IMR-90 (cell line): ENCODE data around the gene OSM. TPM values are rescaled to one million over a fixed set of nuclear protein-coding genes. Genes with fewer than 3 reads are reported as not detected.
A peak's percentile ranks its signal among the peaks of the same experiment; 100 is the strongest.

Experiments
- ATAC-seq: fragments of 200-7000 bp; cut with Tn5 transposase; 2 replicates; pipeline ENCODE4 v1.9.1; 2020; ENCODE audit warnings: low read depth, mild to moderate bottlenecking, moderate library complexity
- BruUV-seq: library from RNA; stranded (reverse); fragments of 400-500 nt; replicated peaks from 2 replicates; lab custom pipeline; 2021; lab: Mats Ljungman, UMichigan
- CTCF ChIA-PET: fragments of 300-600 bp; formaldehyde crosslinking; extraction: SDS; loops from one replicate; lab custom pipeline; 2021; ENCODE audit warnings: antibody characterized with exemption; lab: Yijun Ruan, JAX
- POLR2A ChIA-PET: fragments of 300-600 bp; sonication (Branson Sonifier 250); formaldehyde crosslinking; loops from one replicate; lab custom pipeline; 2022; ENCODE audit warnings: antibody characterized with exemption; ENCODE audit not compliant: unreplicated experiment; lab: Charles Lee
- DNase-seq: peaks from one replicate; pipeline ENCODE4 v3.0.0; 2013
- H2AFZ ChIP-seq: replicated peaks from 2 replicates; pipeline ENCODE3; 2013; ENCODE audit warnings: low read length, mild to moderate bottlenecking; ENCODE audit not compliant: poor library complexity
- H2AK5ac ChIP-seq: 2 replicates; pipeline ENCODE4 v1.6.1; 2013; ENCODE audit warnings: low read depth, low read length, inconsistent platforms
- H2AK9ac ChIP-seq: replicated peaks from 2 replicates; pipeline ENCODE3; 2013; ENCODE audit warnings: mild to moderate bottlenecking, low read depth, low read length, moderate library complexity; ENCODE audit not compliant: poor library complexity
- H2BK120ac ChIP-seq: 2 replicates; pipeline ENCODE4 v1.6.1; 2013; ENCODE audit warnings: low read depth, low read length, inconsistent platforms
- H2BK15ac ChIP-seq: 3 replicates; pipeline ENCODE4 v1.6.1; 2013; ENCODE audit warnings: low read depth, low read length, inconsistent platforms
- H2BK20ac ChIP-seq: 2 replicates; pipeline ENCODE4 v1.6.1; 2013; ENCODE audit warnings: low read depth, mild to moderate bottlenecking, inconsistent platforms, low read length, moderate library complexity
- H2BK5ac ChIP-seq: 2 replicates; pipeline ENCODE4 v1.6.1; 2013; ENCODE audit warnings: mild to moderate bottlenecking, low read depth, low read length, inconsistent platforms; ENCODE audit not compliant: poor library complexity, severe bottlenecking
- H3K14ac ChIP-seq: replicated peaks from 2 replicates; pipeline ENCODE4 v1.6.1; 2013; ENCODE audit warnings: low read depth, low read length, inconsistent platforms
- H3K18ac ChIP-seq: 2 replicates; pipeline ENCODE4 v1.6.1; 2013; ENCODE audit warnings: low read depth, low read length, control low read depth
- H3K23ac ChIP-seq: 2 replicates; pipeline ENCODE4 v1.6.1; 2013; ENCODE audit warnings: low read depth, low read length, inconsistent platforms
- H3K27ac ChIP-seq: 2 replicates; pipeline ENCODE4 v1.5.1; 2013; ENCODE audit warnings: mild to moderate bottlenecking, control low read depth, low read length; ENCODE audit not compliant: insufficient read depth
- H3K27me3 ChIP-seq: 2 replicates; pipeline ENCODE4 v1.6.1; 2013; ENCODE audit warnings: low read length; ENCODE audit not compliant: control insufficient read depth, insufficient read depth
- H3K36me3 ChIP-seq: 2 replicates; pipeline ENCODE4 v1.6.1; 2013; ENCODE audit warnings: low read length, mixed read lengths; ENCODE audit not compliant: control insufficient read depth, insufficient read depth
- H3K4ac ChIP-seq: 2 replicates; pipeline ENCODE4 v1.6.1; 2013; ENCODE audit warnings: low read depth, low read length, inconsistent platforms
- H3K4me1 ChIP-seq: 2 replicates; pipeline ENCODE4 v1.6.1; 2013; ENCODE audit warnings: low read length, mixed read lengths; ENCODE audit not compliant: control insufficient read depth, insufficient read depth
- H3K4me2 ChIP-seq: 2 replicates; pipeline ENCODE4 v1.6.1; 2013; ENCODE audit warnings: low read depth, mild to moderate bottlenecking, control low read depth, low read length, moderate library complexity
- H3K4me3 ChIP-seq: 2 replicates; pipeline ENCODE4 v1.5.1; 2013; ENCODE audit warnings: low read depth, mild to moderate bottlenecking, control low read depth, low read length, moderate library complexity; ENCODE audit not compliant: insufficient read depth
- H3K56ac ChIP-seq: 2 replicates; pipeline ENCODE4 v1.6.1; 2013; ENCODE audit warnings: low read length, inconsistent platforms; ENCODE audit not compliant: insufficient read depth; ENCODE audit errors: extremely low read depth
- H3K79me1 ChIP-seq, 2 experiments: 2 replicates each; pipeline ENCODE4 v1.6.1; 2013; ENCODE audit warnings: low read length in 2 of 2, inconsistent platforms in 1 of 2, low read depth in 1 of 2
- H3K9ac ChIP-seq: 2 replicates; pipeline ENCODE4 v1.6.1; 2013; ENCODE audit warnings: low read depth, low read length, control low read depth
- H3K9me1 ChIP-seq: 2 replicates; pipeline ENCODE4 v1.6.1; 2013; ENCODE audit warnings: low read length, inconsistent platforms; ENCODE audit not compliant: insufficient read depth
- H3K9me3 ChIP-seq: 2 replicates; pipeline ENCODE4 v1.6.1; 2013; ENCODE audit warnings: low read length; ENCODE audit not compliant: control insufficient read depth, insufficient read depth
- H4K20me1 ChIP-seq: 2 replicates; pipeline ENCODE4 v1.6.1; 2013; ENCODE audit warnings: low read length, inconsistent platforms; ENCODE audit not compliant: insufficient read depth
- H4K5ac ChIP-seq: 2 replicates; pipeline ENCODE4 v1.6.1; 2013; ENCODE audit warnings: mild to moderate bottlenecking, low read depth, low read length, control low read depth
- H4K8ac ChIP-seq, 2 experiments: 2 replicates each; pipeline ENCODE4 v1.6.1; 2013; ENCODE audit warnings: low read depth in 2 of 2, low read length in 2 of 2, control low read depth in 1 of 2, inconsistent platforms in 1 of 2
- H4K91ac ChIP-seq: 2 replicates; pipeline ENCODE4 v1.6.1; 2013; ENCODE audit warnings: low read depth, low read length, inconsistent platforms; ENCODE audit not compliant: insufficient read depth
- BHLHE40 ChIP-seq: fragments of 150-350 bp; IDR thresholded peaks from 2 replicates; pipeline ENCODE4 v1.6.1; 2016; ENCODE audit warnings: mild to moderate bottlenecking, low read depth, low read length
- CEBPB ChIP-seq: IDR thresholded peaks from 2 replicates; pipeline ENCODE4 v1.6.1; 2012; ENCODE audit warnings: low read depth, low read length, improper control_type of control experiment
- CHD1 ChIP-seq: IDR thresholded peaks from 2 replicates; pipeline ENCODE4 v1.6.1; 2012; ENCODE audit warnings: low read depth, low read length, improper control_type of control experiment
- FOS ChIP-seq: fragments of 150-350 bp; IDR thresholded peaks from 2 replicates; pipeline ENCODE4 v1.6.1; 2016; ENCODE audit warnings: low read depth, low read length
- MAFK ChIP-seq: IDR thresholded peaks from 2 replicates; pipeline ENCODE4 v1.6.1; 2012; ENCODE audit warnings: low read depth, low read length, improper control_type of control experiment
- MAZ ChIP-seq: IDR thresholded peaks from 2 replicates; pipeline ENCODE4 v1.6.1; 2012; ENCODE audit warnings: low read depth, mild to moderate bottlenecking, low read length, improper control_type of control experiment, moderate library complexity, borderline replicate concordance
- MXI1 ChIP-seq: IDR thresholded peaks from 2 replicates; pipeline ENCODE4 v1.6.1; 2012; ENCODE audit warnings: low read depth, mild to moderate bottlenecking, low read length, moderate library complexity, borderline replicate concordance
- NFE2L2 ChIP-seq: fragments of 150-350 bp; IDR thresholded peaks from 2 replicates; pipeline ENCODE4 v1.6.1; 2016; ENCODE audit warnings: low read depth, mild to moderate bottlenecking, low read length
- POLR2A ChIP-seq: IDR thresholded peaks from 2 replicates; pipeline ENCODE4 v1.6.1; 2012; ENCODE audit warnings: mild to moderate bottlenecking, low read depth, low read length
- RAD21 ChIP-seq: IDR thresholded peaks from 2 replicates; pipeline ENCODE4 v1.6.1; 2012; ENCODE audit warnings: low read length, improper control_type of control experiment
- RCOR1 ChIP-seq: IDR thresholded peaks from 2 replicates; pipeline ENCODE4 v1.6.1; 2012; ENCODE audit warnings: mild to moderate bottlenecking, low read length, improper control_type of control experiment; ENCODE audit not compliant: insufficient replicate concordance
- RFX5 ChIP-seq: IDR thresholded peaks from 2 replicates; pipeline ENCODE4 v1.8.0; 2012; ENCODE audit warnings: low read depth, mild to moderate bottlenecking, low read length, moderate library complexity
- SMC3 ChIP-seq: fragments of 150-350 bp; IDR thresholded peaks from 2 replicates; pipeline ENCODE4 v1.6.1; 2016; ENCODE audit warnings: low read depth, mild to moderate bottlenecking, antibody characterized with exemption, low read length, moderate library complexity
- WGBS, 2 experiments: methylation state at CpG; one replicate each; pipeline versions ENCODE4 v1.1.5 to v1.1.7; 2013; ENCODE audit warnings: missing lambda C conversion rate in 2 of 2; ENCODE audit not compliant: insufficient read length in 1 of 2; ENCODE audit errors: extremely low coverage in 2 of 2; 5-methylcytosine and 5-hydroxymethylcytosine counted together
- dilution Hi-C: fragments of 300-500 bp; cut with HindIII; formaldehyde crosslinking; loops from one replicate; pipeline ENCODE4 v1.14.3; 2018; ENCODE audit warnings: low sequenced_read_pairs; ENCODE audit not compliant: unreplicated experiment
- in situ Hi-C: fragments of 300-500 bp; cut with MboI; formaldehyde crosslinking; loops from 3 replicates; pipeline ENCODE4 v1.14.3; 2019; ENCODE audit warnings: low sequenced_read_pairs, inconsistent platforms, mixed read lengths
- intact Hi-C: fragments of 100-400 bp; cut with micrococcal nuclease; formaldehyde crosslinking; loops from 2 replicates; pipeline ENCODE4 v1.10.0; 2022
- polyA plus RNA-seq, 3 experiments: library from polyadenylated mRNA; depleted of rRNA; stranded (reverse); fragments of >200 nt; gene quantifications; 2 replicates each; pipeline ENCODE4 v1.2.3, GENCODE V29; 2012; ENCODE audit warnings: low replicate concordance in 1 of 3
- total RNA-seq: library from RNA; depleted of rRNA; stranded (reverse); fragments of >200 nt; gene quantifications from 2 replicates; pipeline ENCODE4 v1.2.3, GENCODE V29; 2012
- TF ChIP-seq, protein P1 (sequence below): fragments of 150-350 bp; IDR thresholded peaks from 2 replicates; pipeline ENCODE4 v1.6.1; 2017; ENCODE audit warnings: mild to moderate bottlenecking, antibody characterized with exemption, low read length, low read depth
- TF ChIP-seq, protein P2 (sequence below): conservative IDR thresholded peaks from 2 replicates; pipeline ENCODE4 v1.5.1; 2012; ENCODE audit warnings: mild to moderate bottlenecking, low read depth, low read length, improper control_type of control experiment
- TF ChIP-seq, protein P3 (sequence below): fragments of 150-350 bp; IDR thresholded peaks from 2 replicates; pipeline ENCODE4 v1.6.1; 2016; ENCODE audit warnings: low read depth, mild to moderate bottlenecking, low read length, moderate library complexity, borderline replicate concordance

The OSM gene
- total and polyA plus RNA-seq, 2 of the 4 experiments (the other 2 are of a cell fraction) = not detected

DNA sequence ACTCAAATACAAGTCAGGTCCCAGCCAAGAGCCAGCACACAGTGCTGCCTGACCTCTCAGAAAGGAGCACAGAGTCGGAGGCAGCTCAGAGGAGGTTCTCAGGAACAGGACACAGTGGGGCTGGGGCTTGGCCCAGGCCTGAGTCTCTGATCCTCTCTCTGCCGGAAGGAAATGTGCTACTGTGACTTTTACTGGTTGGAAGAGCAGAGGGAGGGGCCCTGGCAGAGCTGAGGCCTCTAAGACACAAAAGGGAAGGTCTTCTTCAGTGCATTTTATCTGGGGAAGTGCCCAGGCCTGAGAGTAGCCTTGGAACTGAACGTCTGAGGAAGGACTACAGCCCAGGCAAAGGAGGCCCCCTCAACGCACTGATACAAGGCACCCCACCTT lies 38.9 kb upstream of the OSM start:
- ChIA-PET POLR2A (no interaction called here), CTCF (no interaction called here)
- DNase-seq (no peak), ATAC-seq (no peak)
- Histone ChIP-seq H3K56ac (no peak overlapping the region), H2BK120ac (no peak overlapping the region), H2BK15ac (no peak overlapping the region), H2AK5ac (peak overlapping the region; percentile 67), H2AK9ac (peak overlapping the region; percentile 53), H4K20me1 (peaks cover 62% of the 10 kb centered on the region), H3K4me3 (no peak overlapping the region), H3K4me1 (peaks cover 27% of the 10 kb centered on the region), H3K9me3 (no peaks in the 10 kb centered on the region), H2AFZ (no peak overlapping the region), H2BK5ac (no peak overlapping the region), H3K4ac (peak overlapping the region; percentile 45; the same call in 1 of the 2 replicates), H4K91ac (no peak overlapping the region), H3K9ac (no peak overlapping the region), H3K27ac (no peak overlapping the region), H4K8ac (peak overlapping the region in 1 of 2 experiments; percentile 18; a peak in 1 of 4 replicates), H3K23ac (no peak overlapping the region), H2BK20ac (no peak overlapping the region), H3K27me3 (no peaks in the 10 kb centered on the region), H3K9me1 (peaks cover 36% of the 10 kb centered on the region), H3K4me2 (no peak overlapping the region), H3K18ac (no peak overlapping the region), H3K36me3 (peaks cover 30% of the 10 kb centered on the region), H3K79me1 (peaks cover 67 to 91% of the 10 kb centered on the region in 2 experiments), H4K5ac (no peak overlapping the region), H3K14ac (peak overlapping the region; percentile 65; the same call in 1 of the 2 replicates)
- intact Hi-C loops (no loop called here), in situ Hi-C loops (no loop called here), dilution Hi-C loops (no loop called here)
- whole genome bisulfite sequencing, 2 experiments = 57% methylated on average over 1 of the region's 4 CpGs; no CpG with 5 or more reads in 1 of the 2 experiments
- no TSS peak for BruUV-seq
- TF ChIP-seq BHLHE40 = no peak
- no peak for TF ChIP-seq MAZ
- TF ChIP-seq CEBPB = no peak
- TF ChIP-seq POLR2A = no peak
- no peak for TF ChIP-seq MAFK
- no peak for TF ChIP-seq SMC3
- TF ChIP-seq RAD21 = no peak
- no peak for TF ChIP-seq RCOR1
- TF ChIP-seq, protein P1, sequence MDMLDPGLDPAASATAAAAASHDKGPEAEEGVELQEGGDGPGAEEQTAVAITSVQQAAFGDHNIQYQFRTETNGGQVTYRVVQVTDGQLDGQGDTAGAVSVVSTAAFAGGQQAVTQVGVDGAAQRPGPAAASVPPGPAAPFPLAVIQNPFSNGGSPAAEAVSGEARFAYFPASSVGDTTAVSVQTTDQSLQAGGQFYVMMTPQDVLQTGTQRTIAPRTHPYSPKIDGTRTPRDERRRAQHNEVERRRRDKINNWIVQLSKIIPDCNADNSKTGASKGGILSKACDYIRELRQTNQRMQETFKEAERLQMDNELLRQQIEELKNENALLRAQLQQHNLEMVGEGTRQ = no peak
- TF ChIP-seq NFE2L2 = no peak
- TF ChIP-seq CHD1 = no peak
- no peak for TF ChIP-seq FOS
- TF ChIP-seq, protein P2, sequence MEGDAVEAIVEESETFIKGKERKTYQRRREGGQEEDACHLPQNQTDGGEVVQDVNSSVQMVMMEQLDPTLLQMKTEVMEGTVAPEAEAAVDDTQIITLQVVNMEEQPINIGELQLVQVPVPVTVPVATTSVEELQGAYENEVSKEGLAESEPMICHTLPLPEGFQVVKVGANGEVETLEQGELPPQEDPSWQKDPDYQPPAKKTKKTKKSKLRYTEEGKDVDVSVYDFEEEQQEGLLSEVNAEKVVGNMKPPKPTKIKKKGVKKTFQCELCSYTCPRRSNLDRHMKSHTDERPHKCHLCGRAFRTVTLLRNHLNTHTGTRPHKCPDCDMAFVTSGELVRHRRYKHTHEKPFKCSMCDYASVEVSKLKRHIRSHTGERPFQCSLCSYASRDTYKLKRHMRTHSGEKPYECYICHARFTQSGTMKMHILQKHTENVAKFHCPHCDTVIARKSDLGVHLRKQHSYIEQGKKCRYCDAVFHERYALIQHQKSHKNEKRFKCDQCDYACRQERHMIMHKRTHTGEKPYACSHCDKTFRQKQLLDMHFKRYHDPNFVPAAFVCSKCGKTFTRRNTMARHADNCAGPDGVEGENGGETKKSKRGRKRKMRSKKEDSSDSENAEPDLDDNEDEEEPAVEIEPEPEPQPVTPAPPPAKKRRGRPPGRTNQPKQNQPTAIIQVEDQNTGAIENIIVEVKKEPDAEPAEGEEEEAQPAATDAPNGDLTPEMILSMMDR = no peak
- TF ChIP-seq, protein P3, sequence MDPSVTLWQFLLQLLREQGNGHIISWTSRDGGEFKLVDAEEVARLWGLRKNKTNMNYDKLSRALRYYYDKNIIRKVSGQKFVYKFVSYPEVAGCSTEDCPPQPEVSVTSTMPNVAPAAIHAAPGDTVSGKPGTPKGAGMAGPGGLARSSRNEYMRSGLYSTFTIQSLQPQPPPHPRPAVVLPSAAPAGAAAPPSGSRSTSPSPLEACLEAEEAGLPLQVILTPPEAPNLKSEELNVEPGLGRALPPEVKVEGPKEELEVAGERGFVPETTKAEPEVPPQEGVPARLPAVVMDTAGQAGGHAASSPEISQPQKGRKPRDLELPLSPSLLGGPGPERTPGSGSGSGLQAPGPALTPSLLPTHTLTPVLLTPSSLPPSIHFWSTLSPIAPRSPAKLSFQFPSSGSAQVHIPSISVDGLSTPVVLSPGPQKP = no peak
- TF ChIP-seq RFX5 = no peak
- TF ChIP-seq MXI1 = no peak
